HepG2 (cell line): Measurements from ENCODE around the gene PSKH1. TPM values are rescaled to one million over a fixed set of nuclear protein-coding genes. Genes with fewer than 3 reads are reported as not detected.
A peak's percentile ranks its signal among the peaks of the same experiment; 100 is the strongest.

Experiments
- ARID4A ChIP-seq: sonication (generic); formaldehyde crosslinking; IDR thresholded peaks from 2 replicates; pipeline ENCODE4 v1.5.0; 2020; ENCODE audit warnings: mild to moderate bottlenecking, missing genetic modification reagents, borderline replicate concordance
- ATF7-NPFF ChIP-seq: sonication (generic); formaldehyde crosslinking; IDR thresholded peaks from 2 replicates; pipeline ENCODE4 v1.8.1; 2023; ENCODE audit warnings: mild to moderate bottlenecking, low read depth, missing genetic modification reagents, moderate library complexity
- DDIT3 ChIP-seq: sonication (generic); formaldehyde crosslinking; IDR thresholded peaks from 2 replicates; pipeline ENCODE4 v1.4.0; 2020; ENCODE audit warnings: mild to moderate bottlenecking, missing genetic modification reagents
- HMGXB3 ChIP-seq: sonication (generic); formaldehyde crosslinking; IDR thresholded peaks from 2 replicates; pipeline ENCODE4 v1.4.0; 2020; ENCODE audit warnings: missing genetic modification reagents, borderline replicate concordance
- HNRNPH1 ChIP-seq: fragments of 200-400 bp; formaldehyde crosslinking; optimal IDR thresholded peaks from 2 replicates; pipeline ENCODE3; 2017; ENCODE audit warnings: mild to moderate bottlenecking, low read depth, low read length
- KAT7 ChIP-seq: IDR thresholded peaks from 2 replicates; pipeline ENCODE4 v1.6.1; 2018; ENCODE audit warnings: borderline replicate concordance, missing compliant biosample characterization
- MTERF4 ChIP-seq: sonication (generic); formaldehyde crosslinking; IDR thresholded peaks from 2 replicates; pipeline ENCODE4 v1.8.0; 2023; ENCODE audit warnings: mild to moderate bottlenecking, missing genetic modification reagents
- PATZ1 ChIP-seq: sonication (generic); formaldehyde crosslinking; IDR thresholded peaks from 2 replicates; pipeline ENCODE4 v1.4.0; 2020; ENCODE audit warnings: missing genetic modification reagents
- RXRB ChIP-seq: IDR thresholded peaks from 2 replicates; pipeline ENCODE4 v1.6.1; 2016; ENCODE audit warnings: borderline replicate concordance, missing genetic modification reagents, missing compliant biosample characterization
- ZBTB20 ChIP-seq: sonication (generic); formaldehyde crosslinking; IDR thresholded peaks from 2 replicates; pipeline ENCODE4 v1.8.1; 2023; ENCODE audit warnings: missing genetic modification reagents, low read depth, mild to moderate bottlenecking, borderline replicate concordance
- ZNF263 ChIP-seq: sonication (generic); formaldehyde crosslinking; IDR thresholded peaks from 2 replicates; pipeline ENCODE4 v1.4.0; 2020; ENCODE audit warnings: missing genetic modification reagents
- ZNF572 ChIP-seq: sonication (generic); formaldehyde crosslinking; IDR thresholded peaks from 2 replicates; pipeline ENCODE4 v1.5.1; 2020; ENCODE audit warnings: mild to moderate bottlenecking, missing genetic modification reagents
- ZNF674 ChIP-seq: sonication (generic); formaldehyde crosslinking; IDR thresholded peaks from 2 replicates; pipeline ENCODE4 v1.5.0; 2020; ENCODE audit warnings: low read depth, mild to moderate bottlenecking, missing genetic modification reagents
- ZNF713 ChIP-seq: sonication (generic); formaldehyde crosslinking; IDR thresholded peaks from 2 replicates; pipeline ENCODE4 v1.4.0; 2020; ENCODE audit warnings: mild to moderate bottlenecking, missing genetic modification reagents
- ZSCAN30 ChIP-seq: sonication (generic); formaldehyde crosslinking; IDR thresholded peaks from 2 replicates; pipeline ENCODE4 v1.5.0; 2020; ENCODE audit warnings: mild to moderate bottlenecking, missing genetic modification reagents
- polyA plus RNA-seq, 8 experiments: library from polyadenylated mRNA; depleted of rRNA in 3 of 8; stranded (reverse) in 7 of 8; unstranded in 1 of 8; fragments of >200 nt; fragmentation: Illumina TruSeq in 4 of 8; extraction: Trizol in 4 of 8; gene quantifications; 2 replicates each; pipeline versions ENCODE4 v1.2.1 to v1.2.3, GENCODE V29; 2011 to 2016; ENCODE audit warnings: low read depth in 4 of 8, missing spikeins in 1 of 8, mixed read lengths in 1 of 8; ENCODE audit not compliant: insufficient read depth in 1 of 8
- total RNA-seq, 5 experiments: library from RNA; depleted of rRNA; stranded (reverse); fragments of >200 nt; fragmentation: Illumina TruSeq; extraction: Trizol; gene quantifications; 2 replicates each; pipeline ENCODE4 v1.2.3, GENCODE V29; 2016; ENCODE audit warnings: low read depth in 1 of 5

PSKH1 gene
- total and polyA plus RNA-seq, 2 of the 13 experiments (the other 11 are each of a cell fraction or from before 2014, with no cell fraction given) = 8.4 to 19.1 TPM

- TF ChIP-seq DDIT3 (CRISPR knock-in tag) (no peak), ZNF572 (CRISPR knock-in tag) (peak; percentile 96), ZSCAN30 (CRISPR knock-in tag) (no peak), ZNF713 (CRISPR knock-in tag) (no peak), ZNF674 (0 out of 2 replicates have a peak, but pooled peaks have one; percentile 21), ARID4A (CRISPR knock-in tag) (peak; percentile 55; the same call in 1 of the 2 replicates), KAT7 (peak; percentile 48; the same call in 1 of the 2 replicates), HMGXB3 (CRISPR knock-in tag) (peak; percentile 46; the same call in 1 of the 2 replicates), ZBTB20 (no peak), ZNF263 (CRISPR knock-in tag) (no peak), MTERF4 (CRISPR knock-in tag) (peak; percentile 81; the same call in 1 of the 2 replicates), HNRNPH1 (no peak), ATF7-NPFF (CRISPR knock-in tag) (peak; percentile 95; the same call in 1 of the 2 replicates), RXRB (CRISPR knock-in tag) (peak; percentile 24; the same call in 1 of the 2 replicates), PATZ1 (peak; percentile 79)
Observed at GRCh38 chr16:67943619-67944504, 50.8 kb downstream of the PSKH1 start, which contains the start of gene LCAT (continued).
